ENCODE data around the gene CTBP1. TPM values are rescaled to one million over a fixed set of nuclear protein-coding genes. Genes with fewer than 3 reads are reported as not detected.
A peak's percentile ranks its signal among the peaks of the same experiment; 100 is the strongest.

The CTBP1 gene
- total and polyA plus RNA-seq, 2 experiments from 2014 or later, result 40.1 to 160 TPM

- in situ Hi-C loops (cut with MboI), result no loop called here
- Histone ChIP-seq H3K9me3 (ENCODE audit: low read depth) (no peaks in the 10 kb centered on the region), H3K9me2 (ENCODE audit: insufficient read depth) (no peaks in the 10 kb centered on the region), H2AFZ (no peak overlapping the region), H3K4me3 (no peak overlapping the region), H3K9ac (no peak overlapping the region), H3K4me2 (ENCODE audit: unreplicated experiment) (no peak overlapping the region), H3K79me2 (ENCODE audit: insufficient read depth) (peaks cover 13% of the 10 kb centered on the region), H4K20me1 (ENCODE audit: insufficient read depth) (no peaks in the 10 kb centered on the region), H3K4me1 (ENCODE audit: insufficient read depth) (peaks cover 2% of the 10 kb centered on the region; the same call in 1 of the 2 replicates), H3F3A (ENCODE audit: insufficient read depth) (peaks cover 6% of the 10 kb centered on the region; the same call in 1 of the 2 replicates), H3K27ac (no peak overlapping the region), H3K27me3 (replicated peaks; ENCODE audit: insufficient read depth) (no peaks in the 10 kb centered on the region), H3K36me3 (ENCODE audit: low read depth) (no peaks in the 10 kb centered on the region)
- 84 to 87% methylated on average over 21 of the region's 21 CpGs for WGBS, 2 experiments (ENCODE audit: low coverage in 1 of 2, low lambda C conversion rate in 2 of 2, missing lambda C conversion rate in 2 of 2)
- DNase-seq, result peak; percentile 57
- TF ChIP-seq EZH2 (IDR thresholded peaks at IDR 0.05; ENCODE audit: insufficient read depth, poor library complexity, severe bottlenecking) (no peak), EZH2phosphoT487 (IDR thresholded peaks at IDR 0.05; ENCODE audit: insufficient read depth, low read depth) (no peak)
Observed at GRCh38 chr4:1285790-1286553, 37.0 kb upstream of the CTBP1 start.

GRCh38 chr4:1285151-1285789, 36.3 kb upstream of the CTBP1 start:
- H3K36me3 ChIP-seq (ENCODE audit: low read depth), result no peaks in the 10 kb centered on the region
- WGBS, 2 experiments (ENCODE audit: low coverage in 1 of 2, low lambda C conversion rate in 2 of 2, missing lambda C conversion rate in 2 of 2), result 82 to 83% methylated on average over 11 of the region's 11 CpGs
- no peaks in the 10 kb centered on the region for H3K9me2 ChIP-seq (ENCODE audit: insufficient read depth)
- no peak overlapping the region for H3K9ac ChIP-seq
- no peaks in the 10 kb centered on the region for H3K9me3 ChIP-seq (ENCODE audit: low read depth)
- H3K4me1 ChIP-seq (ENCODE audit: insufficient read depth), result no peaks in the 10 kb centered on the region
- H3F3A ChIP-seq (ENCODE audit: insufficient read depth), result peaks cover 6% of the 10 kb centered on the region; the same call in 1 of the 2 replicates
- peaks cover 6% of the 10 kb centered on the region for H3K79me2 ChIP-seq (ENCODE audit: insufficient read depth)
- no peak overlapping the region for H3K4me3 ChIP-seq
- no peak overlapping the region for H3K27ac ChIP-seq
- H3K27me3 ChIP-seq (replicated peaks; ENCODE audit: insufficient read depth), result no peaks in the 10 kb centered on the region
- no peak overlapping the region for H2AFZ ChIP-seq
- no peak overlapping the region for H3K4me2 ChIP-seq (ENCODE audit: unreplicated experiment)
- no peak for DNase-seq
- no peaks in the 10 kb centered on the region for H4K20me1 ChIP-seq (ENCODE audit: insufficient read depth)
- in situ Hi-C loops (cut with MboI), result no loop called here
- no peak for TF ChIP-seq EZH2phosphoT487 (IDR thresholded peaks at IDR 0.05; ENCODE audit: insufficient read depth, low read depth)
- TF ChIP-seq EZH2 (IDR thresholded peaks at IDR 0.05; ENCODE audit: insufficient read depth, poor library complexity, severe bottlenecking), result no peak

GRCh38 chr4:1283711-1284110, 34.8 kb upstream of the CTBP1 start:
- WGBS, 2 experiments (ENCODE audit: low coverage in 1 of 2, low lambda C conversion rate in 2 of 2, missing lambda C conversion rate in 2 of 2), result 86 to 88% methylated on average over 9 of the region's 9 CpGs
- Histone ChIP-seq H3F3A (ENCODE audit: insufficient read depth) (peaks cover 4% of the 10 kb centered on the region; the same call in 1 of the 2 replicates), H3K4me2 (ENCODE audit: unreplicated experiment) (no peak overlapping the region), H3K9me2 (ENCODE audit: insufficient read depth) (no peaks in the 10 kb centered on the region), H3K9me3 (ENCODE audit: low read depth) (no peaks in the 10 kb centered on the region), H3K27ac (no peak overlapping the region), H3K79me2 (ENCODE audit: insufficient read depth) (no peaks in the 10 kb centered on the region), H3K27me3 (replicated peaks; ENCODE audit: insufficient read depth) (no peaks in the 10 kb centered on the region), H3K4me1 (ENCODE audit: insufficient read depth) (no peaks in the 10 kb centered on the region), H3K36me3 (ENCODE audit: low read depth) (no peaks in the 10 kb centered on the region), H4K20me1 (ENCODE audit: insufficient read depth) (no peaks in the 10 kb centered on the region), H3K9ac (no peak overlapping the region), H3K4me3 (no peak overlapping the region), H2AFZ (no peak overlapping the region)
- in situ Hi-C loops (cut with MboI), result no loop called here
- no peak for DNase-seq
- TF ChIP-seq EZH2phosphoT487 (IDR thresholded peaks at IDR 0.05; ENCODE audit: insufficient read depth, low read depth) (no peak), EZH2 (IDR thresholded peaks at IDR 0.05; ENCODE audit: insufficient read depth, poor library complexity, severe bottlenecking) (no peak)

- Histone ChIP-seq H3K36me3 (ENCODE audit: low read depth) (no peaks in the 10 kb centered on the region), H3K27me3 (replicated peaks; ENCODE audit: insufficient read depth) (no peaks in the 10 kb centered on the region), H3K27ac (no peak overlapping the region), H3K4me3 (no peak overlapping the region), H3K79me2 (ENCODE audit: insufficient read depth) (no peaks in the 10 kb centered on the region), H3K9ac (no peak overlapping the region), H3F3A (ENCODE audit: insufficient read depth) (no peaks in the 10 kb centered on the region), H4K20me1 (ENCODE audit: insufficient read depth) (no peaks in the 10 kb centered on the region), H3K9me2 (ENCODE audit: insufficient read depth) (no peaks in the 10 kb centered on the region), H2AFZ (no peak overlapping the region), H3K9me3 (ENCODE audit: low read depth) (no peaks in the 10 kb centered on the region), H3K4me2 (ENCODE audit: unreplicated experiment) (no peak overlapping the region), H3K4me1 (ENCODE audit: insufficient read depth) (no peaks in the 10 kb centered on the region)
- no peak for DNase-seq
- 85 to 86% methylated on average over 10 of the region's 10 CpGs for WGBS, 2 experiments (ENCODE audit: low coverage in 1 of 2, low lambda C conversion rate in 2 of 2, missing lambda C conversion rate in 2 of 2)
- TF ChIP-seq EZH2phosphoT487 (IDR thresholded peaks at IDR 0.05; ENCODE audit: insufficient read depth, low read depth) (no peak), EZH2 (IDR thresholded peaks at IDR 0.05; ENCODE audit: insufficient read depth, poor library complexity, severe bottlenecking) (no peak)
- in situ Hi-C loops (cut with MboI), result no loop called here
Observed at GRCh38 chr4:1279253-1279652, 30.3 kb upstream of the CTBP1 start.

Measured in GM23248 (cell line).